HT-29 (cell line): Measurements from ENCODE around the gene GUCY2D. TPM values are rescaled to one million over a fixed set of nuclear protein-coding genes. Genes with fewer than 3 reads are reported as not detected.
A peak's percentile ranks its signal among the peaks of the same experiment; 100 is the strongest.

Source experiments
- DNase-seq: peaks from one replicate; pipeline ENCODE4 v3.0.0-alpha.2; 2015; ENCODE audit warnings: low spot score
- total RNA-seq: library from RNA; depleted of rRNA; stranded (reverse); fragments of >200 nt; shearing (Covaris generic); gene quantifications from 2 replicates; pipeline ENCODE4 v1.2.3, GENCODE V29; 2014

GUCY2D gene
- total RNA-seq, 1 experiment from 2014 or later = 0.03 TPM

GRCh38 chr17:7992516-7992915 is 9.9 kb upstream of the GUCY2D start:
- DNase-seq = no peak

GRCh38 chr17:7992924-7993323 is 9.5 kb upstream of the GUCY2D start:
- DNase-seq = no peak

- no peak for DNase-seq
These were observed 8.3 kb upstream of the GUCY2D start for GRCh38 chr17:7993972-7994589.

- no peak for DNase-seq
These were observed 6.7 kb upstream of the GUCY2D start for GRCh38 chr17:7995724-7996123.

DNA sequence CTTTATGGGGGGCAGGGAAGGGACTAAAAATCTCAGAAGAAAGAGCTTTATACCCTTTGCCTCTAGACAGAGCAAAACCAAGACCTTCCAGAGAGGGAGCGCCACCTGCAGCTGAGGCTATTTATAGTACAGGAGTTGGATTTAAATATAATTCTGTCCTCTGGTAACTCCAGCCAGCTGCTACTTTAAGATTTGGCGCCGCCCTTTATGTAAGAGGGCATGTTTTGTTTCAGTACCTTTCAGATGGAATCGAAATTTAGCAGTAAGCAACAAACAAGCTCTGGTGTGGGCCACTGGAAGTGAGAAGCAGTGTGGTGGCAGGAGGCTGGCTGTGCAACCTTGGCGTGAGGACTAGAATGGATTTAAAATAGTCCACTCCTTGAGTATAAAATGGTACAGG is 5.2 kb upstream of the GUCY2D start:
- peak; percentile 47 for DNase-seq

GRCh38 chr17:8002721-8003593 is 542 bp downstream of the GUCY2D start:
- no peak for DNase-seq

DNA sequence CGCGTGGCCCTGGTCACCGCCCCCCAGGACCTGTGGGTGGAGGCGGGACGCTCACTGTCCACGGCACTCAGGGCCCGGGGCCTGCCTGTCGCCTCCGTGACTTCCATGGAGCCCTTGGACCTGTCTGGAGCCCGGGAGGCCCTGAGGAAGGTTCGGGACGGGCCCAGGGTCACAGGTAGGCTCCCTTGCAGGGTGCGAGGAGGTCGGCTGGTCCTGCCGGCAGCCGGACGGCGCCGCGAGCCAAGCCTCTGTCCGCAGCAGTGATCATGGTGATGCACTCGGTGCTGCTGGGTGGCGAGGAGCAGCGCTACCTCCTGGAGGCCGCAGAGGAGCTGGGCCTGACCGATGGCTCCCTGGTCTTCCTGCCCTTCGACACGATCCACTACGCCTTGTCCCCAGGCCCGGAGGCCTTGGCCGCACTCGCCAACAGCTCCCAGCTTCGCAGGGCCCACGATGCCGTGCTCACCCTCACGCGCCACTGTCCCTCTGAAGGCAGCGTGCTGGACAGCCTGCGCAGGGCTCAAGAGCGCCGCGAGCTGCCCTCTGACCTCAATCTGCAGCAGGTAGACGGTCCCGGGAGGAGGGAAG is 1.3 kb downstream of the GUCY2D start:
- DNase-seq = no peak

DNA sequence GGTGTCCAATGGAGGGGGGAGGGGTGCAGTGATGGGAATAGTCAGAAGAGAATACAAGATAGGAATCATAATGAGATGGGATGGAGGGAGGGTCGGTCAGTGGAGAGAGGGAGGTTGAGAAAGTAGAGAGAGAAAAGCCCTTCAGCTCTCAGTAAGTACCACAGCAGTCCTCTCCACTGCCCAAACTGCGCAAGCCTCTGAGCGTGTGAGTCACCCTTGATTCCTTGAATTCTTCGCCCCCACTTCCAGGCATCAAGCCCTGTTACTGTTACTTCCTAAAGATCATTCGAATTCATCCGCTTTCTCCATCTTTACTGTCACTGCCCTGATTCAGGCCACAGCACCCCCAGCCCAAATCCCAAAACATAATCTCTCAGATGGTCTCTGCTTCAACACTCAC is 2.5 kb downstream of the GUCY2D start:
- DNase-seq = no peak

DNA sequence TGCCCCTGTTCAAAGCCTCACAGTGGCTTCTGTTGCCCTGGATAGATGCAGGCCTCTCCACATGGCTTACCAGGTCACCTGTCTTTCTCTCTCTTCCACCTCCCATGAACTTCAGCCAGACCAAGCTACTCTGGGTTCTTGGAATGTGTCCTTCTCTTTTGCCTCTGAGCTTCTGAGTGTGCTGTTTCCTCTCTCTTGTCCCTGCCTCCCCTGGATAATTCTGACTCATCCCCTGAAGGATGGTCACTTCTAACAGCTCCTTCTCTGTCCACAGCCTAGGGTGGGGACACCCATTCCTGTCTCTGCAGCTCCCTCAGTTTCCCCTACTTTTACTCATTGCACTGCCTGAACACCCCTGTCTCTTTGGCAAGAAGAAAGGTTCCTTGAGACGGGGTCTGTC is 2.9 kb downstream of the GUCY2D start:
- no peak for DNase-seq

- DNase-seq = no peak
These were observed 3.7 kb downstream of the GUCY2D start for GRCh38 chr17:8005967-8006730.

GRCh38 chr17:8006836-8007680 is 4.6 kb downstream of the GUCY2D start:
- no peak for DNase-seq

DNA sequence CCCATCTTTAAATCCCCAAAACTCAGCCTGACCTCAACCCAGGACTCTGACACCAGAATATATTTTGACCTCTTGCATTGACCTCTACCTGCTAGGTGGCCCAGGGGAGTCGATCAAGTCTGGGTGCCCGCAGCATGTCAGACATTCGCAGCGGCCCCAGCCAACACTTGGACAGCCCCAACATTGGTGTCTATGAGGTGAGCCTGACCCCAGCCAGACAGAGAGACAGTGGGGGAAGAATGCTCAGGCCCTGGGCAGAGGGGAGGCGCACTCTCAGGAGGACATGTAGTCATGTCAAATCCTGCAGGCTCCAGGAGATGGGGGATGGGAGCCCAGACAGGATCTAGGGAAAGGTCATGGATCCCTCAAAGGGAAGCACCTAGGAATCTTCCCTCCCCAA is 5.4 kb downstream of the GUCY2D start:
- no peak for DNase-seq

- DNase-seq = no peak
These were observed 9.7 kb downstream of the GUCY2D start for GRCh38 chr17:8012045-8012580.

GRCh38 chr17:8012996-8013640 is 10.7 kb downstream of the GUCY2D start:
- DNase-seq = no peak

DNA sequence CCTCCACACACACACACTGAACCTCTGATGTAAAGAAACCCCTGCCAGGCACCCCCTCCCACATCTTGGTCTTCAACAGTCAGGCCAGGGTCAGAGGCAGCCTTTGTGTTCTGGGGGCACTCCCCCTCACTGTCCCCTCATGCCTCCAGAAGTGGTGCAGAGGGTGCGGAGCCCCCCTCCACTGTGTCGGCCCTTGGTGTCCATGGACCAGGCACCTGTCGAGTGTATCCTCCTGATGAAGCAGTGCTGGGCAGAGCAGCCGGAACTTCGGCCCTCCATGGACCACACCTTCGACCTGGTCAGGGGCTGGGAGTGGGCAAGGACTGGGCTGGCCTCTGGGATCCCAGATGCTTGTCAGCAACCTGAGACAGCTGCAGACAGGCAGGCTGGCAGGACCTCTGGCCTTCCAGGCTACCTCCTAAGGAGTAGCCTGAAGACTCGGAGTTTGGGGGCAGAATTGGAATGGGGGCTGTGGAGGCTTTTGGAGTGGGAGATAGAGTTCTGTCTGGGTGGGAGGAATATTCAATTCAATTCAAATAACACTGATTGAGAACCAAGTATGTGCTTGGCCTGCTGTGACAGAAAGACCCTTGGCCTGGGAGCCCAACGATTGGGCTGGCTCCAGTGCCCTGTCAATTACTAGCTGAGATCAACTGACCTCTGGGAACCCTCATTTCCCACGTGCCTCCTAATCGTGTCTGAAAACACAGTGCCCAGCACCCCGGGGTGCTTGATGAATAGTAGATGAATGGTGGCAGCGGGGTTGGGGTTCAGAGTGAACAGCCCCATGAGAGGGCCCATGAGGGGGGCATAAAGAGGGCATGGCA is 11.5 kb downstream of the GUCY2D start:
- no peak for DNase-seq

DNA sequence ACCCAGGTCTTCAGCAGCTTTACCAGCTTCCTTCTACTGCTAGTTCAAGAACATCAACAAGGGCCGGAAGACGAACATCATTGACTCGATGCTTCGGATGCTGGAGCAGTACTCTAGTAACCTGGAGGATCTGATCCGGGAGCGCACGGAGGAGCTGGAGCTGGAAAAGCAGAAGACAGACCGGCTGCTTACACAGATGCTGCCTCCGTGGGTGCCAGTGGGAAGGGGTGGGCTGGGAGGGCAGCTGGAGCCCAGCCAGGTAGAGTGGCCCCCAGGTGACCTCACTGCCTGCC is 12.1 kb downstream of the GUCY2D start:
- DNase-seq = no peak

- DNase-seq = no peak
These were observed 13.0 kb downstream of the GUCY2D start for GRCh38 chr17:8015236-8015956.

GRCh38 chr17:8015957-8016631 is 13.7 kb downstream of the GUCY2D start:
- no peak for DNase-seq
